H1 (cell line): ENCODE measurements around the gene METTL2A.
"Not testable (repeated sequence)": the region's sequence is repeated elsewhere in the genome, so short reads cannot be mapped to it uniquely, and the experiment has no call there.

Experiments used
- BACH1 ChIP-seq: IDR thresholded peaks from 2 replicates; pipeline ENCODE4 v1.6.1; 2012; ENCODE audit warnings: low read length, improper control_type of control experiment
- CHD7 ChIP-seq: fragments of 300-600 bp; sonication (generic); IDR thresholded peaks from 2 replicates; pipeline ENCODE4 v1.7.1; 2012; ENCODE audit warnings: low read length, moderate library complexity, mild to moderate bottlenecking, inconsistent platforms; ENCODE audit not compliant: insufficient replicate concordance
- CTCF ChIP-seq, 3 experiments: IDR thresholded peaks; 1 replicate in 2 of 3; 2 replicates in 1 of 3; pipeline versions ENCODE4 v1.5.1 to v1.6.1; 2011; ENCODE audit warnings: low read length in 3 of 3, mild to moderate bottlenecking in 3 of 3, inconsistent platforms in 2 of 3, low read depth in 1 of 3, moderate library complexity in 1 of 3; ENCODE audit not compliant: insufficient read depth in 1 of 3; ENCODE audit errors: control extremely low read depth in 1 of 3
- EP300 ChIP-seq, 2 experiments: IDR thresholded peaks; 1 replicate in 1 of 2; 2 replicates in 1 of 2; pipeline ENCODE4 v1.6.1; 2011 to 2012; ENCODE audit warnings: low read depth in 2 of 2, low read length in 2 of 2, mild to moderate bottlenecking in 2 of 2, borderline replicate concordance in 1 of 2, inconsistent platforms in 1 of 2, moderate library complexity in 1 of 2
- EZH2 ChIP-seq: fragments of 200-600 bp; sonication (generic); IDR thresholded peaks from 2 replicates; pipeline ENCODE4 v1.7.1; 2012; ENCODE audit warnings: low read depth, mild to moderate bottlenecking, moderate library complexity, low read length, inconsistent platforms; ENCODE audit not compliant: severe bottlenecking
- JUN ChIP-seq: IDR thresholded peaks from 2 replicates; pipeline ENCODE4 v1.6.1; 2011; ENCODE audit warnings: low read depth, mild to moderate bottlenecking, improper control_type of control experiment, low read length
- JUND ChIP-seq: IDR thresholded peaks from 2 replicates; pipeline ENCODE4 v1.6.1; 2011; ENCODE audit warnings: mild to moderate bottlenecking, improper control_type of control experiment, low read length
- MAX ChIP-seq: IDR thresholded peaks from 2 replicates; pipeline ENCODE4 v1.6.1; 2012; ENCODE audit warnings: inconsistent platforms
- POLR2A ChIP-seq, 2 experiments: IDR thresholded peaks; 1 replicate in 1 of 2; 2 replicates in 1 of 2; pipeline ENCODE4 v1.6.1; 2011; ENCODE audit warnings: low read depth in 2 of 2, low read length in 2 of 2, mild to moderate bottlenecking in 2 of 2; ENCODE audit errors: control extremely low read depth in 1 of 2
- POLR2AphosphoS5 ChIP-seq: IDR thresholded peaks from 2 replicates; pipeline ENCODE4 v1.6.1; 2011; ENCODE audit warnings: low read depth, low read length
- SIN3A ChIP-seq, 2 experiments: IDR thresholded peaks in 1 of 2; conservative IDR thresholded peaks in 1 of 2; 2 replicates each; pipeline ENCODE4 v1.6.1; 2011 to 2012; ENCODE audit warnings: low read length in 2 of 2, improper control_type of control experiment in 1 of 2, low read depth in 1 of 2, mild to moderate bottlenecking in 1 of 2
- SRF ChIP-seq: IDR thresholded peaks from 2 replicates; pipeline ENCODE4 v1.6.1; 2011; ENCODE audit warnings: mild to moderate bottlenecking, low read depth, low read length, moderate library complexity
- TBP ChIP-seq: IDR thresholded peaks from 2 replicates; pipeline ENCODE4 v1.6.1; 2011; ENCODE audit warnings: low read depth, low read length, improper control_type of control experiment
- TCF12 ChIP-seq: IDR thresholded peaks from 2 replicates; pipeline ENCODE4 v1.6.1; 2011; ENCODE audit warnings: low read depth, mild to moderate bottlenecking, low read length

- not testable (repeated sequence) for TF ChIP-seq CHD7; POLR2A (IDR thresholded peaks at IDR 0.05; ENCODE audit: control extremely low read depth in 1 of 2, low read depth in 2 of 2, low read length in 2 of 2); CTCF (IDR thresholded peaks at IDR 0.05; ENCODE audit: control extremely low read depth in 1 of 3, insufficient read depth in 1 of 3, low read depth in 1 of 3, low read length in 3 of 3); POLR2AphosphoS5; JUND; EZH2; JUN; SIN3A (conservative IDR thresholded peaks at IDR 0.05 in 1 of 2, IDR thresholded peaks at IDR 0.05 in 1 of 2; ENCODE audit: low read depth in 1 of 2, low read length in 2 of 2); SRF; MAX; TBP; EP300 (IDR thresholded peaks at IDR 0.05; ENCODE audit: borderline replicate concordance in 1 of 2, low read depth in 2 of 2, low read length in 2 of 2); BACH1; TCF12
Observed at GRCh38 chr17:62453041-62453440, 29.3 kb downstream of the METTL2A start.
